Vagina (tissue), 2 donors: ENCODE measurements around the gene METTL24. TPM values are rescaled to one million over a fixed set of nuclear protein-coding genes. Genes with fewer than 3 reads are reported as not detected.

ENCODE experiments used
- DNase-seq, 2 donors: peaks; one replicate each; pipeline ENCODE4 v3.0.0-alpha.2; 2017; ENCODE audit errors: extremely low spot score in 2 of 2
- H3K27ac ChIP-seq: fragments of 200-600 bp; sonication (generic); one replicate; pipeline ENCODE4 v1.5.1; 2019
- H3K27me3 ChIP-seq: fragments of 200-600 bp; sonication (generic); one replicate; pipeline ENCODE4 v1.5.1; 2019
- H3K36me3 ChIP-seq, 2 donors: fragments of 200-600 bp; sonication (generic); one replicate each; pipeline ENCODE4 v1.5.1; 2017 to 2019
- H3K4me1 ChIP-seq: fragments of 200-600 bp; sonication (generic); one replicate; pipeline ENCODE4 v1.5.1; 2019
- H3K4me3 ChIP-seq, 2 donors: fragments of 200-600 bp; sonication (generic); 1 replicate in 1 of 2; 2 replicates in 1 of 2; pipeline ENCODE4 v1.5.1; 2016 to 2019
- H3K9me3 ChIP-seq: fragments of 200-600 bp; sonication (generic); one replicate; pipeline ENCODE4 v1.5.1; 2019
- POLR2A ChIP-seq, 2 donors: fragments of 450-650 bp; IDR thresholded peaks; one replicate each; pipeline ENCODE4 v1.6.1; 2017; ENCODE audit warnings: antibody characterized with exemption in 2 of 2, mild to moderate bottlenecking in 2 of 2, moderate library complexity in 2 of 2
- POLR2AphosphoS5 ChIP-seq, 2 donors: sonication (generic); formaldehyde crosslinking; IDR thresholded peaks; one replicate each; pipeline ENCODE4 v1.9.0; 2017; ENCODE audit warnings: antibody characterized with exemption in 2 of 2, mild to moderate bottlenecking in 2 of 2, low read depth in 1 of 2; ENCODE audit not compliant: insufficient read depth in 1 of 2
- intact Hi-C: fragments of 100-400 bp; cut with DNase I; formaldehyde crosslinking; loops from one replicate; pipeline ENCODE4 v1.15.1; 2023
- total RNA-seq: library from RNA; depleted of rRNA; stranded (reverse); fragments of >200 nt; gene quantifications from one replicate; pipeline ENCODE4 v1.2.3, GENCODE V29; 2016
- TF ChIP-seq, protein P1 (sequence below), 3 experiments: fragments of 450-650 bp in 2 of 3; fragments of 200-600 bp in 1 of 3; sonication (generic) in 1 of 3; IDR thresholded peaks; one replicate each; pipeline ENCODE4 v1.5.1; 2017 to 2019; ENCODE audit warnings: antibody characterized with exemption in 3 of 3, mild to moderate bottlenecking in 2 of 3, moderate library complexity in 2 of 3

The METTL24 gene
- total RNA-seq, 1 donor from 2014 or later: 6.6 TPM

DNA sequence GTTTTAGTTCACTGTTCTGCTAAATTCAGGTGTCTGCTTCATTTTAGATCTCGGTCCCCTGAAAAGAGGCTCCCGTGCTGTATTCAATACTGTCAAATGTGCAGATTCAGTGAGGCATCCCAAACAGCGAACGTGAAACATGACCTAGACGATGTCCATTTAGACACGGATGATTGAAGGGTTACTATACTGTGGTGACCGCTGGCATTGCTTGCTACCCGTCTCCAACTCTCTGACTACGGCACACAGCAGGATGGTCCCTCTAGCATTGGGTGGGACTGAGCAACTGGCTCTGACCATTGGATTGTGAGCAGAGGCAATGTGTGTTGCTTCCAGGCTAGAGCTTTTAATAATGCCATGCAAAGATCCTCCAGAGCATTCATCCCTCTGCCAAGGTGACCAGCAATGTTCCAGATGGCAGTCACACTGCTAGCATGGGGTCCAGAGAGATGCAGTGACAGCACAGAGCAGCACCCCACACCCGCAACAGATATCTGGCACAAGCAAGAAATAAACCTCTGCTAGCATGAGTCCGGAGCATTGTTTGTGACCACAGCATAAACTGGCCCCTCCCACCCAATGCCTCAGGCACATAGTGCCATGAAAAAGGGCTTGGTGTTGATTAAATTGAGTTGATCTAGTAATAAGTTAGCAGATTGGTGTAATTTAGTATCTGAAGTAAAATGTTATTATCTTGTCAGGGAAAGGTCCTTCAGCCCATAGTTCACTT, 9.0 kb downstream of the METTL24 start:
- intact Hi-C loops: no loop called here
- H3K9me3 ChIP-seq: no peaks in the 10 kb centered on the region
- no peak overlapping the region for H3K4me3 ChIP-seq
- no peak overlapping the region for H3K27ac ChIP-seq
- TF ChIP-seq, protein P1, sequence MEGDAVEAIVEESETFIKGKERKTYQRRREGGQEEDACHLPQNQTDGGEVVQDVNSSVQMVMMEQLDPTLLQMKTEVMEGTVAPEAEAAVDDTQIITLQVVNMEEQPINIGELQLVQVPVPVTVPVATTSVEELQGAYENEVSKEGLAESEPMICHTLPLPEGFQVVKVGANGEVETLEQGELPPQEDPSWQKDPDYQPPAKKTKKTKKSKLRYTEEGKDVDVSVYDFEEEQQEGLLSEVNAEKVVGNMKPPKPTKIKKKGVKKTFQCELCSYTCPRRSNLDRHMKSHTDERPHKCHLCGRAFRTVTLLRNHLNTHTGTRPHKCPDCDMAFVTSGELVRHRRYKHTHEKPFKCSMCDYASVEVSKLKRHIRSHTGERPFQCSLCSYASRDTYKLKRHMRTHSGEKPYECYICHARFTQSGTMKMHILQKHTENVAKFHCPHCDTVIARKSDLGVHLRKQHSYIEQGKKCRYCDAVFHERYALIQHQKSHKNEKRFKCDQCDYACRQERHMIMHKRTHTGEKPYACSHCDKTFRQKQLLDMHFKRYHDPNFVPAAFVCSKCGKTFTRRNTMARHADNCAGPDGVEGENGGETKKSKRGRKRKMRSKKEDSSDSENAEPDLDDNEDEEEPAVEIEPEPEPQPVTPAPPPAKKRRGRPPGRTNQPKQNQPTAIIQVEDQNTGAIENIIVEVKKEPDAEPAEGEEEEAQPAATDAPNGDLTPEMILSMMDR (IDR thresholded peaks at IDR 0.05): no peak
- TF ChIP-seq POLR2A (IDR thresholded peaks at IDR 0.05) (no peak), POLR2AphosphoS5 (IDR thresholded peaks at IDR 0.05; ENCODE audit: insufficient read depth in 1 of 2, low read depth in 1 of 2) (no peak)
- no peaks in the 10 kb centered on the region for H3K4me1 ChIP-seq
- H3K36me3 ChIP-seq: no peaks in the 10 kb centered on the region
- no peaks in the 10 kb centered on the region for H3K27me3 ChIP-seq
- DNase-seq: no peak

DNA sequence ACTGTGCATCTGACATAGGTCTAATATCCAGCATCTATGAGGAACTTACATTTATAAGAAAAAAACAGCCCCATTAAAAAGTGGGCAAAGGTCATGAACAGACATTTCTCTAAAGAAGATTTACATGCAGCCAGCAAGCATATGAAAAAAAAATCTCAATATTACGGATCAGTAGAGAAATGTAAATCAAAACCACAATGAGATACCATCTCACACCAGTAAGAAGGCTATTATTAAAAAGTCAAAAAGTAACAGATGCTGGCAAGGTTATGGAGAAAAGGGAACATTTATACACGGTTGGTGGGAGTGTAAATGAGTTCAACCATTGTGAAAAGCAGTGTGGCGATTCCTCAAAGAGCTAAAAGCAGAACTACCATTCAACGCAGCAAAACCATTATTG, 13.1 kb downstream of the METTL24 start:
- no peak for DNase-seq
- Histone ChIP-seq H3K36me3 (no peaks in the 10 kb centered on the region), H3K9me3 (no peaks in the 10 kb centered on the region), H3K4me1 (no peaks in the 10 kb centered on the region), H3K27me3 (no peaks in the 10 kb centered on the region), H3K27ac (no peak overlapping the region), H3K4me3 (no peak overlapping the region)
- TF ChIP-seq, protein P1 (IDR thresholded peaks at IDR 0.05): no peak
- no peak for TF ChIP-seq POLR2A (IDR thresholded peaks at IDR 0.05)
- no peak for TF ChIP-seq POLR2AphosphoS5 (IDR thresholded peaks at IDR 0.05; ENCODE audit: insufficient read depth in 1 of 2, low read depth in 1 of 2)
- intact Hi-C loops: no loop called here

DNA sequence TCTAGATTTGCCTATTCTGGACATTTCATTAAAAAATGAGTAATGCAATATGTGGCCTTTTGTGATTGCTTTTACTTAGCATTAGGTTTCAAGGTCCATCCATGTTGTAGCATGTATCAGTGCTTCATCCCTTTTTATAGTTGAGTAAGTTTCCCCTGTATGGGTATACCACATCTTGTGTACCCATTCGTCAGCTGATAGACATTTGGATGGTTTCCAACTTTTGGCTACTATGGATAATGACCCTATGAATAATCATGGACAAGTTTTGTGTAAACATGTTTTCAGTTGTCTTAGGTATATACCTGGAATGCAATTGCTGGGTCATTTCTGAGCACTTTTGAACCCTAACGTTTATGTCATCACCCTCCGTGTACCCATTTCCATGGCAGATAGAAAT, 15.4 kb downstream of the METTL24 start:
- H3K27me3 ChIP-seq: no peaks in the 10 kb centered on the region
- intact Hi-C loops: no loop called here
- no peak overlapping the region for H3K4me3 ChIP-seq
- no peak overlapping the region for H3K27ac ChIP-seq
- DNase-seq: no peak
- H3K36me3 ChIP-seq: no peaks in the 10 kb centered on the region
- no peaks in the 10 kb centered on the region for H3K9me3 ChIP-seq
- no peaks in the 10 kb centered on the region for H3K4me1 ChIP-seq
- TF ChIP-seq, protein P1 (IDR thresholded peaks at IDR 0.05): no peak
- TF ChIP-seq POLR2AphosphoS5 (IDR thresholded peaks at IDR 0.05; ENCODE audit: insufficient read depth in 1 of 2, low read depth in 1 of 2): no peak
- TF ChIP-seq POLR2A (IDR thresholded peaks at IDR 0.05): no peak

DNA sequence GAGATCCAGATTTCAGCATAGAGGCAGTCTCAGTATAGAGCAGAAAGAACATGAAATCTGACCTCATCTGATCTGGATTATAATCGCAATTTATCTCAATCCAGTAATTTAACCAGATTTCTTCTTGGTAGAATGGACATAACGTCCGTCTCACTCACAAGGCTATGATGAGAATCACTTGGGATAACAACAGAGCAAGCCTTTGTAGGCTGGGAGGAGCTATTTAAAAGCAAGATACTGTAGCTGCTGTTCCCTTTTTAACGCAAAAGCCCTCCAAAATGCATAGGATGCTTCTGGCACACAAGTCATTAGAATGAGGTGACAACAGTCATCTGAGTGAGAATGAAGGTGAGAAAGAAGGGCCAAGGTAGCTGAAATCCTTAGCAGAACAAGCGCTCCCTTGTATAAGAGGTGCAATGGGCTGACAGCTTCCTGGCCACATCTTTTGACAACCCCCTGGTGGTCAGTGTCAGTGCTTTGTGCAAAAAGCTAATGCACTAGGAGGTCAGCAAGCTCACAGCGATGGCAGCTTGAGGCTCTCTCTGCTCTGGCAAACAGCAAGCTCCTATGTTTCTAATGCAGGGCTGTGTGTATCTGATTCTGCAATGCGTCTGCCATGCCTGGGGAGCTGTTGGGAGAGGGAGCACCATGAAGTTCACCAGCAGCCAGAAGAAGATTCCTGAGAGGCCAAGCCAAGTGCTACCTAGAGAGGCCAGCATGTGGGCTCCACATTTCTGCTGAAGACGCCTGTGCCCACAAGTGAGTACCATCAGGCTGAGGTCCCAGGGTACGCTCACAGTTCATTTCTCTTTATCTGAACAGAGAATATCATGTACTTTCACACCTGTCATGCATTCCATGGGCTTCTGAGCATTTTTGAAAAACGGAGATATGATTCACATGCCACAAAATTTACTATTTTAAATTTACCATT, 16.2 kb downstream of the METTL24 start:
- Histone ChIP-seq H3K4me1 (no peaks in the 10 kb centered on the region), H3K4me3 (no peak overlapping the region), H3K27ac (no peak overlapping the region), H3K27me3 (no peaks in the 10 kb centered on the region), H3K36me3 (no peaks in the 10 kb centered on the region), H3K9me3 (no peaks in the 10 kb centered on the region)
- TF ChIP-seq, protein P1 (IDR thresholded peaks at IDR 0.05): no peak
- TF ChIP-seq POLR2A (IDR thresholded peaks at IDR 0.05) (no peak), POLR2AphosphoS5 (IDR thresholded peaks at IDR 0.05; ENCODE audit: insufficient read depth in 1 of 2, low read depth in 1 of 2) (no peak)
- no peak for DNase-seq
- intact Hi-C loops: no loop called here
